ENCODE data around the gene NKD1. TPM values are rescaled to one million over a fixed set of nuclear protein-coding genes. Genes with fewer than 3 reads are reported as not detected.
A peak's percentile ranks its signal among the peaks of the same experiment; 100 is the strongest.

NKD1 gene
- total RNA-seq, 1 donor from 2014 or later = 63.0 TPM

- Mint-ChIP-seq H3K27ac (peak overlapping the region; percentile 43), H3K4me1 (peaks cover 42% of the 10 kb centered on the region), H3K9me3 (no peaks in the 10 kb centered on the region), H3K36me3 (no peaks in the 10 kb centered on the region), H3K27me3 (ENCODE audit: low read depth) (no peaks in the 10 kb centered on the region), H3K4me3 (no peak overlapping the region)
- no peak for TF ChIP-seq CTCF (IDR thresholded peaks at IDR 0.05; ENCODE audit: unreplicated experiment)
- no peak for DNase-seq (ENCODE audit: low spot score in 2 of 2, unreplicated experiment in 2 of 2)
Measured at GRCh38 chr16:50605733-50606430, 57.7 kb downstream of the NKD1 start.

GRCh38 chr16:50606431-50607050, 58.3 kb downstream of the NKD1 start:
- Mint-ChIP-seq H3K4me1 (peaks cover 42% of the 10 kb centered on the region), H3K27me3 (ENCODE audit: low read depth) (no peaks in the 10 kb centered on the region), H3K27ac (peak overlapping the region; percentile 43), H3K4me3 (no peak overlapping the region), H3K36me3 (peaks cover under 1% of the 10 kb centered on the region), H3K9me3 (no peaks in the 10 kb centered on the region)
- TF ChIP-seq CTCF (IDR thresholded peaks at IDR 0.05; ENCODE audit: unreplicated experiment) = no peak
- no peak for DNase-seq (ENCODE audit: low spot score in 2 of 2, unreplicated experiment in 2 of 2)

- H3K9me3 Mint-ChIP-seq = no peaks in the 10 kb centered on the region
- no peak overlapping the region for H3K27ac Mint-ChIP-seq
- H3K27me3 Mint-ChIP-seq (ENCODE audit: low read depth) = no peaks in the 10 kb centered on the region
- no peak for DNase-seq (ENCODE audit: low spot score in 2 of 2, unreplicated experiment in 2 of 2)
- no peak for TF ChIP-seq CTCF (IDR thresholded peaks at IDR 0.05; ENCODE audit: unreplicated experiment)
- no peak overlapping the region for H3K4me3 Mint-ChIP-seq
- H3K4me1 Mint-ChIP-seq = peaks cover 40% of the 10 kb centered on the region
- H3K36me3 Mint-ChIP-seq = peaks cover 3% of the 10 kb centered on the region
Measured at GRCh38 chr16:50607051-50607431, 58.8 kb downstream of the NKD1 start.

GRCh38 chr16:50607447-50607846, 59.3 kb downstream of the NKD1 start:
- Mint-ChIP-seq H3K4me1 (peaks cover 37% of the 10 kb centered on the region), H3K36me3 (peaks cover 5% of the 10 kb centered on the region), H3K27me3 (ENCODE audit: low read depth) (no peaks in the 10 kb centered on the region), H3K4me3 (no peak overlapping the region), H3K27ac (no peak overlapping the region), H3K9me3 (no peaks in the 10 kb centered on the region)
- TF ChIP-seq CTCF (IDR thresholded peaks at IDR 0.05; ENCODE audit: unreplicated experiment) = no peak
- DNase-seq (ENCODE audit: low spot score in 2 of 2, unreplicated experiment in 2 of 2) = no peak

- Mint-ChIP-seq H3K9me3 (no peaks in the 10 kb centered on the region), H3K27ac (no peak overlapping the region), H3K4me1 (peaks cover 37% of the 10 kb centered on the region), H3K36me3 (peaks cover 6% of the 10 kb centered on the region), H3K27me3 (ENCODE audit: low read depth) (no peaks in the 10 kb centered on the region), H3K4me3 (no peak overlapping the region)
- no peak for DNase-seq (ENCODE audit: low spot score in 2 of 2, unreplicated experiment in 2 of 2)
- no peak for TF ChIP-seq CTCF (IDR thresholded peaks at IDR 0.05; ENCODE audit: unreplicated experiment)
Measured at GRCh38 chr16:50607970-50608557, 59.9 kb downstream of the NKD1 start.

Measured in mesothelial cell of epicardium (in vitro differentiated cells).